Measurements from ENCODE around the gene ABHD8.

The ABHD8 gene, protein sequence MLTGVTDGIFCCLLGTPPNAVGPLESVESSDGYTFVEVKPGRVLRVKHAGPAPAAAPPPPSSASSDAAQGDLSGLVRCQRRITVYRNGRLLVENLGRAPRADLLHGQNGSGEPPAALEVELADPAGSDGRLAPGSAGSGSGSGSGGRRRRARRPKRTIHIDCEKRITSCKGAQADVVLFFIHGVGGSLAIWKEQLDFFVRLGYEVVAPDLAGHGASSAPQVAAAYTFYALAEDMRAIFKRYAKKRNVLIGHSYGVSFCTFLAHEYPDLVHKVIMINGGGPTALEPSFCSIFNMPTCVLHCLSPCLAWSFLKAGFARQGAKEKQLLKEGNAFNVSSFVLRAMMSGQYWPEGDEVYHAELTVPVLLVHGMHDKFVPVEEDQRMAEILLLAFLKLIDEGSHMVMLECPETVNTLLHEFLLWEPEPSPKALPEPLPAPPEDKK

DNA sequence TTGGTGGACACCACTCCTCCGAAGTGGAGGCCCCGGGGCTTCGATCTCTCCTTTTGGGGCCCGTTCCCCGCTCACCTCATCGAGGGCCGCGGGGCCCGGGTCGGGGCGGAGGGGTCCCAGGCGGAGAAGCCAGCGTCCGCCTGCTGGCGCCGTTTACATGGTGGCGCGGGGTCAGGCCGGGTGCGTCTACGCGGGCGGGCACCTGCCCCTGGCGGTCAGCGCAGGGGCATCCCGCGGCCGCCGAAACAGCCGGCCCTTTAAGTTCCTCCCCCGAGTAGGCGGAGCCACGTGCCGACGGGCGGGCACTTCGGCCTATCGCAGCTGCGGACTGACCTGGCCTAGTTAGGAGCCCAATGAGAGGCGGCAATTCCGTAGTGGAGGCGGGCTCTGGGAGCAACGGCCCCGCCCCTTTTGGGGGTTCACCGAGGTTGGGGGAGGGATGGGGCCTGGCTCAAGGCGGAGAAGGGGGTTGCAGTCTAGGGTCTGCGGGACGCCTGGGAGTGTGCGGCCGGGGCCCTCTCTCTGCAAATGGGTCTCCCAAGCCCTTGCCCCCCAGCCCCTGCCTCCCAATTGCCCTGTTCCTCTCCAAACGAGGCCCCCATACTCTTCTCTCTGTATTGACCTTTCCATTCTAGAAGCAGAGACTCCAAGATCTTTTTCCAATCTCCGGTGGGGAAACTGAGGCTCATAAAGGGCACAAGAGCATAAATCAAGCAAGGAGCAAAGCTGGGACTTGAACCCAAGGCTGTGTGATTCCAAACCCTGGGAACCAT, at the start of gene ABHD8:
Gene ABHD8 (minus strand): TSS at position 259 of the 773 bp plus-strand sequence. CDS start 1,809 bp downstream, outside the sequence.
- DNase-seq (ENCODE audit: low read depth): peak; percentile 95

DNA sequence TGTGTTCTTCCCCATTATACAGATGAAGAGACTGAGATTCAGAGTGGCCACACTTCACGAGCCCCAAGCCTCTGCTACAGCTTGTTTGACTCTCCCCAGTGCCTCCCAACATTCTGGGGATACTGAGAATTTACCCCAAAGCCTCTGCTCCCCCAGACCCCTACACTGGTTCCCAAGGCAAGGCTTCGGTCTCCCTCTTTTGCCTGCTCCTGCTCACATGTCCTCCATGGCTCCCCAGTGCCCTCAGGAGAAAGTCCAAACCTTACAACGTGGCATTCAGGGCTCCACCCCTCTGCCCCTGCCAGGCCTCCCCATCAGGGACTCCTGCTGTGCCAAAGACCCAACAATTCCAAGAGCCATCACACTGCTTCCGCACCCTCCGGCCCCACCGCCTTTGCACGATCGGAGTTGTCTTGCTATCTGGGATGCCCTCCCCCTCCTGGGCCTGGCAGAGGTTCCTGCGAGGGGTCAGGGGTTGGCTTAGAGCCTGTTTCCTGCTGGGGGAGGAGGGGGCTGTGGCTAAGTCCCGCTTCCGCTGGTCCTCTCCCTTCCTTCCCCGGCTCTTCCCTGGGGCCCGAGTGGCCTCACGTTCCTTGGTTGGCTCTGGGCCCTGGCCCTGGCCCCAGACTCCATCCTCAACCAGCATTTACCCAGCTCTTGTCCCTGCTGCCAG, 49.5 kb upstream of the ABHD8 start:
- no peak for DNase-seq (ENCODE audit: low read depth)

GRCh38 chr19:17351815-17352435, 48.7 kb upstream of the ABHD8 start:
- no peak for DNase-seq (ENCODE audit: low read depth)

- no peak for DNase-seq (ENCODE audit: low read depth)
Measured at GRCh38 chr19:17348700-17349099, 45.5 kb upstream of the ABHD8 start.

DNA sequence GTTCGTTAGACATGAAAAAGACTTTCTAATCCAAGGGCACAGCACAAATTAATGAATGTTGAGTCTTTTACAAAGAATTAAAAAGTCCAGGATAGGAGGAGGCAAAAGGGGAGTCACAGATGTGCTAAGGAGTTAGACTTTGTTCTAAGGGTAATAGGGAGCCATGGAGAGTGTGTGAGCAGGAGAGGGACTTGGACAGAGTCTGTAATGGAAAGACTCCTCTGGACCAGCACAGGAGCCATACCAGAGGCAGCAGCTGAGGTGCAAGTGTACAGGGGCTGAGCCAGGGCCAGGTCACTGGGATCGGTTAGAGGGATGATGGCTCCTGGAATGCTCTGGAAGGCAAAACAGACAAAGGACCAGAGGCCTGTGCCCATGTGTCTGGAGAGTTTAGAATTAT, 44.7 kb upstream of the ABHD8 start:
- DNase-seq (ENCODE audit: low read depth): no peak

GRCh38 chr19:17347361-17347760, 44.1 kb upstream of the ABHD8 start:
- no peak for DNase-seq (ENCODE audit: low read depth)

- DNase-seq (ENCODE audit: low read depth): peak; percentile 49
Measured at GRCh38 chr19:17346109-17346671, 43.0 kb upstream of the ABHD8 start.

- DNase-seq (ENCODE audit: low read depth): no peak
Measured at GRCh38 chr19:17341845-17342244, 38.6 kb upstream of the ABHD8 start.

GRCh38 chr19:17341386-17341785, 38.2 kb upstream of the ABHD8 start:
- no peak for DNase-seq (ENCODE audit: low read depth)

DNA sequence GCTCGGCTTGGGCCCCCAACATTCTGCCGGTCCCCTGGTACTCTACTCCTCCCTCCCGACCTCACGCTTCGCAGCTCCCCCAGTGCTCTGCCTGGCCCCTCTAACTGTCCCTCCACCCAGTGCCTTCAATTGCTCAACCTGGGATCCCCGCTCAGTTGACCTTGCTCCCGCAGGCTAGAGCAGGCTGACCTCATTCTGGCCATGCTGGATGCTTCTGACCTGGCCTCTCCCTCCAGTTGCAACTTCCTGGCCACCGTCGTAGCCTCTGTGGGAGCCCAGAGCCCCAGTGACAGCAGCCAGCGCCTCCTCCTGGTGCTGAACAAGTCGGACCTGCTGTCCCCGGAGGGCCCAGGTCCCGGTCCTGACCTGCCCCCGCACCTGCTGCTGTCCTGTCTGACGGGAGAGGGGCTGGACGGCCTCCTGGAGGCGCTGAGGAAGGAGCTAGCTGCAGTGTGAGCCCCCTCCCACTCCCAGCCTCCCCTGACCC, 37.7 kb upstream of the ABHD8 start:
- no peak for DNase-seq (ENCODE audit: low read depth)

GRCh38 chr19:17340302-17340870, 37.2 kb upstream of the ABHD8 start:
- no peak for DNase-seq (ENCODE audit: low read depth)

- DNase-seq (ENCODE audit: low read depth): no peak
Measured at GRCh38 chr19:17339088-17339741, 36.0 kb upstream of the ABHD8 start.

DNA sequence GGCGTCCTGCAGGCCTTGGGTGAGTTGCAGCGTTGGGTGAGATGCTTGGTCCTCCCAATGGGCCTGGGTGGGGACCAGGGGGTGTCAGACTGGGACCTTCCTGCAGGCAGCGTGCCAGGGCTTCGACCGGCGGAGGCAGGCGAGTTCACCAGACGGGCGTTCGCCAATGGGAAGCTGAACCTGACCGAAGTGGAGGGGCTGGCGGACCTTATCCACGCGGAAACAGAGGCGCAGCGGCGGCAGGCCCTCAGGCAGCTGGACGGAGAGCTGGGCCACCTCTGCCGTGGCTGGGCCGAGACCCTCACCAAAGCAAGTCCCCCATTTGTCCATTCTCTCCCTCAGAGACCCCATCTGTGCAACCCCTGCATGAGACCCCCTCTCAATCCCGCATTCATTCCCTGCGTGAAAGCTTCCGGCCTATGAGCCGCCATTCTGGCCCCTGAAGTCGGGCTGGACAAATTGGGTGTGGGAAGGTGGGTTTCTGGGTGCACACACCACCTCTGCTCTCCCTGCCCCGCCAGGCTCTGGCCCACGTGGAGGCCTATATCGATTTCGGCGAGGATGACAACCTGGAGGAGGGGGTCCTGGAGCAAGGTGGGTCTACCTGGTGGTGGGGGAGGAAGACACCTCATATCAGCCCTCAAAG, 35.3 kb upstream of the ABHD8 start:
- DNase-seq (ENCODE audit: low read depth): no peak

DNA sequence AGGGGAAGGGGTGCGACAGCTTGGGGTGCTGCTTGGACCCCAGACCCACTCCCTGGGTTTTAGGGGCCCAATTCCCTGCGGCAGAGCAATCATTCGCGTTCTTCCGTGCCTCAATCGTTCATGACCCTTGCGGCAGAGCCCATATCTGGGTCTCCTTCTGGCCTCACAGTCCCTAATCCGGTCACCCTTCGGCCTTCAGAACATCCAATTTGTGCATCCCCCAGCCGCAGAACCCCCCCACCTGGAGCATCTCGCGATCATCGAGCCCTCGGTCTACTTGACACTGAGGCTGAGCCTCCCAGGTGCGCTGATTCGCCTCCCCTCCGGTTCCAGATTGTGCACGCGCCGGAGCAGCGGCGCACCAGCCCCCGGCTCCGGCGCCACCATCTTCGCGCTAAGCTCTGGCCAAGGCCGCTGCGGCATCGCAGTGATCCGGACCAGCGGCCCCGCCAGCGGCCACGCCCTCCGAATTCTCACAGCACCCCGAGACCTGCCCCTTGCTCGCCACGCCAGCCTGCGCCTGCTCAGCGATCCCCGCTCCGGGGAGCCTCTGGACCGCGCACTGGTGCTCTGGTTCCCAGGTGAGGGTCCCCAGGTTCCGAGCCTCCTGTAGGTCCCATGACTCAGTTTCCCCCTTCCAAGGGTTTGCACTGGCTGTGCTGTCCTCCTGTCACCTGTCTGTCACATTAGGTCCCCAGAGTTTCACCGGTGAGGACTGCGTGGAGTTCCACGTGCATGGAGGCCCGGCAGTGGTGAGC, 34.6 kb upstream of the ABHD8 start:
- no peak for DNase-seq (ENCODE audit: low read depth)

GRCh38 chr19:17336872-17337674, 33.8 kb upstream of the ABHD8 start, which contains the start of gene GTPBP3:
GTPBP3 (plus strand) TSS chr19:17337553; CDS start chr19:17337612, 59 bp downstream.
- peak; percentile 99 for DNase-seq (ENCODE audit: low read depth)

GRCh38 chr19:17335575-17335974, 32.4 kb upstream of the ABHD8 start:
- no peak for DNase-seq (ENCODE audit: low read depth)

GRCh38 chr19:17334414-17335409, 31.5 kb upstream of the ABHD8 start, which contains the start of gene ANO8:
ANO8 (minus strand) TSS chr19:17334855; CDS start chr19:17334670, 185 bp downstream.
- peak; percentile 99 for DNase-seq (ENCODE audit: low read depth)

All from iris pigment epithelial cell (primary cell).